GM18951 (cell line): ENCODE results near the gene MAMDC4.
"Not testable (repeated sequence)": the region's sequence is repeated elsewhere in the genome, so short reads cannot be mapped to it uniquely, and the experiment has no call there.

Experiments
- POLR2A ChIP-seq: IDR thresholded peaks from 4 replicates; pipeline ENCODE4 v1.6.1; 2011; ENCODE audit warnings: mild to moderate bottlenecking; ENCODE audit not compliant: insufficient read length, insufficient read depth; ENCODE audit errors: extremely low read depth
- in situ Hi-C: fragments of 300-500 bp; cut with MboI; formaldehyde crosslinking; loops from one replicate; pipeline ENCODE4 v1.12.0; 2022; ENCODE audit warnings: low sequenced_read_pairs, mixed read lengths, inconsistent platforms; ENCODE audit not compliant: unreplicated experiment

The MAMDC4 gene

DNA sequence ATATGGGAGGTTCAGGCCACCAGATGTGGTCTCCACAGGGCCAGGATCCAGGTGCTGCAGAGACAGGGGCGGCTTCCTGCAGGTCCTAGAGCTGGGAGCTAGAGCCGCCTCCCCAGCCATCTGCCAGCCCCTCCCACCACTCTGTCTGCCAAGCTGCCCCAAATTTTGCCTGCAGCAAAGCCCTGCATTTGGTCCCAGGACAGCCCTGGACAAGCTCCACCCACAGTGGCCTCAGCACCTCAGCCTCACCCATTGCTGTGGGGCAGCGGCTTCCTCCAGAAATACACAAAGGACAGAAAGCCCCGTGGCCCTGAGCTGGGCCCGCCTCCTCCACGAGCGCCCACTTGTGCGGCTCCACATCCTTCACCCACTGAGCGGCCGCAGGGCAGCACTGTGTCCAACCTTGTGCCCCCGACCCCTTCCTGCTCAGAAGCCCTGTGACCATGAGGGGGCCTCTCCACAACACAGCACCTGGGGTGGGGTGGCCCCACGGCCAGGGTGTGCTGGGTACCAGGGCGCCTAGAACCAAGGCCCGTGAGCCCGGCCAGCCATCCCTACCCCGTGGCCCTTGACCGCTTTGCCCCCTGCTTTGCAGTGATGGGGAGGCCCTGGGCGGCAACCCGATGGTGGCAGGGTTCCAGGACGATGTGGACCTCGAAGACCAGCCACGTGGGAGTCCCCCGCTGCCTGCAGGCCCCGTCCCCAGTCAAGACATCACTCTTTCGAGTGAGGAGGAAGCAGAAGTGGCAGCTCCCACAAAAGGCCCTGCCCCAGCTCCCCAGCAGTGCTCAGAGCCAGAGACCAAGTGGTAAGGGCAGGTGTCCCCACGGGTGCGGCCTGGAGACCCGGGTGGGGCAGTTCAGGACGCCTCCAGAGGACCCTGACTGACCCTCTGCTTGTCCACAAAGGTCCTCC lies 13.6 kb upstream of the MAMDC4 start:
- in situ Hi-C loops, result no loop called here
- TF ChIP-seq POLR2A, result no peak

DNA sequence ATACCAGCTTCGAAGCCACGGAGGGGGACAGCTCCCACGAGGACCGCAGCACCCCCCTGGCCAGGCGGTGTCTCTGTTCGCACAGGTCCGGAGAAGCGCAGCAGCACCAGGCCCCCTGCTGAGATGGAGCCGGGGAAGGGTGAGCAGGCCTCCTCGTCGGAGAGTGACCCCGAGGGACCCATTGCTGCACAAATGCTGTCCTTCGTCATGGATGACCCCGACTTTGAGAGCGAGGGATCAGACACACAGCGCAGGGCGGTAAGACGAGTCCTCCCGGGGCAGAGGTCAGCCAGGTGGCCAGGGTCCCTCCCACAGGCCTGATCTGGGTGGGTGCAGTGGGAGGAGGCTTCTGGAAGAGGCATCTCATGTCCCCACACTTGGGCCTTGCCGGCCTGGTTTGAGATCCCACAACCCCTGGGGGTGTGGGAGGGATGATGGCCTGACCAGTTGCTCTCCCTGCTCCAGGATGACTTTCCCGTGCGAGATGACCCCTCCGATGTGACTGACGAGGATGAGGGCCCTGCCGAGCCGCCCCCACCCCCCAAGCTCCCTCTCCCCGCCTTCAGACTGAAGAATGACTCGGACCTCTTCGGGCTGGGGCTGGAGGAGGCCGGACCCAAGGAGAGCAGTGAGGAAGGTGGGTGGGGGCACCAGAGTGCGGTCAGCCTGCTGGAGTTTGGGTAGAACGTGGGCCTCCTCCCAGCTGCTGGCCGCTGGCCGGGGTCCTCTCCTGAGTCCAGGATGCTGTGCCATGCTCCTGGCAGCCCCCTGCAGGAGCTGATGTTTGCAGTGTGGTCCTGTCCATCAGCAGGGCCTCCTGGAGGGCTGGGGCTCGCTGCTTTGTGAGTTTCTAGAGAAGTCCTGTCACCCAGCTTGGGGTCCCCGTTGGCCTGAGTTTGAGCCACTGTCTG lies 12.7 kb upstream of the MAMDC4 start:
- TF ChIP-seq POLR2A, result no peak
- in situ Hi-C loops, result no loop called here

DNA sequence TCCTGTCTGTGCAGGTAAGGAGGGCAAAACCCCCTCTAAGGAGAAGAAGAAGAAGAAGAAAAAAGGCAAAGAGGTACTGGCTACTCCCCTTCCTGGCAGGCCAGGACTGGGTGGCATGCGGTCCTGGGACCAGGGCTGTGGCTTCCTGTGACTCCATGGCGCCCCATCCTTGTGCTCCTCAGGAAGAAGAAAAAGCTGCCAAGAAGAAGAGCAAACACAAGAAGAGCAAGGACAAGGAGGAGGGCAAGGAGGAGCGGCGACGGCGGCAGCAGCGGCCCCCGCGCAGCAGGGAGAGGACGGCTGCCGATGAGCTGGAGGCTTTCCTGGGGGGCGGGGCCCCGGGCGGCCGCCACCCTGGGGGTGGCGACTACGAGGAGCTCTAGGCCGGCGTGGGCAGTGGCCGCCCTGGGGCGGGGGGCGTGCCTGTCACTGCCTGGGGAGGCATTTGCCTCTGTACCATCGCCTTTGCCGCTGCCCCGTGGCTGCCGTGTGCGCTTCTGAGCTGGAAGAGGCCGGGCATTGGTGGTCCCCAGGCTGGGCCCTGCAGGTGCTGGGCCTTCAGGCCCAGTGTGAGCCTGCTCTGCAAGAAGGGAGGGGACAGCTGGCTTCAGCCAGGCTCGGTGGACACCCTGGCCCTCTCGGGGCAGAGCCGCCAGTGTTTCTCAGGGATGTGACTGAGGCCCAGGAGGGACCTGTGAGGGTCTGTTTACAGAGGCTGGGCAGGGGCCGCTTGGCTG lies 11.8 kb upstream of the MAMDC4 start:
- in situ Hi-C loops, result no loop called here
- TF ChIP-seq POLR2A, result no peak

DNA sequence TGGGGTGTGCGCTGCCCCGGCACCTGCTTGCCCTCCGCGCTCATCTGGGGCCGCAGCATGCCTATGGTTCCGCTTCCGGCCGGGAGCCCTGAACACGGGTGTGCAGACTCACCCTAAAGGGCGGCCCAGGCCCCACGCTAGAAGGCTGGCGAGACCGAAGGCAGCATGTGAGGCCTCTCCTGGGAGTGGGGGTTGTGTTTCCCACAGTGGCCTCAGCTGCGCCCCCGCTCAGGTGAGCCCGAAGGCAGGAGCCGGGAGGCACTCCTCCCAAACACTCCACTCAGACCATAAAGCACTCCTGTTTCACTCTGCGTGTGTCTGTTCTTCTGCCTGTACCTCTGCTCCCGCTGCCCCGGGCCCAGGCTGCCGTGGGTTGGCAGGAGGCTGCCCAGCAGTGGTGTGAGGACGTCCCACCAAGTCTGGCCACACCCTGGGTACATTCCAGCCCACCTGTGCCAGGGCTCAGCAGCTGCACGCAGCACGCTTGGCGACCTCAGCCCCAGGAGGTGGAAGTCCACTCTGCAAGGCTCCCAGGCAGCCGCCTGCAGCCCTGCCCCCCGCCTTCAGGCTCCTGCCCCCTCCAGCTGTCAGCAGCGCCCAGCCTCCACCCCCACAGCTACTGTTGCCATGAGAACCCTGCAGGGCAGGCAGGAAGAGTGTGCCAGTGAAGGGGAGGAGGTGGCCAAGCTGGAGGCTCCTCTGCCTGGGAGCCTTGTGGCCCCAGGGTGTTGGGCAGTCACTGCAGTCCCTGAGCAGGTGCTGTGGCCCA lies 11.1 kb upstream of the MAMDC4 start:
- no peak for TF ChIP-seq POLR2A
- in situ Hi-C loops, result no loop called here

DNA sequence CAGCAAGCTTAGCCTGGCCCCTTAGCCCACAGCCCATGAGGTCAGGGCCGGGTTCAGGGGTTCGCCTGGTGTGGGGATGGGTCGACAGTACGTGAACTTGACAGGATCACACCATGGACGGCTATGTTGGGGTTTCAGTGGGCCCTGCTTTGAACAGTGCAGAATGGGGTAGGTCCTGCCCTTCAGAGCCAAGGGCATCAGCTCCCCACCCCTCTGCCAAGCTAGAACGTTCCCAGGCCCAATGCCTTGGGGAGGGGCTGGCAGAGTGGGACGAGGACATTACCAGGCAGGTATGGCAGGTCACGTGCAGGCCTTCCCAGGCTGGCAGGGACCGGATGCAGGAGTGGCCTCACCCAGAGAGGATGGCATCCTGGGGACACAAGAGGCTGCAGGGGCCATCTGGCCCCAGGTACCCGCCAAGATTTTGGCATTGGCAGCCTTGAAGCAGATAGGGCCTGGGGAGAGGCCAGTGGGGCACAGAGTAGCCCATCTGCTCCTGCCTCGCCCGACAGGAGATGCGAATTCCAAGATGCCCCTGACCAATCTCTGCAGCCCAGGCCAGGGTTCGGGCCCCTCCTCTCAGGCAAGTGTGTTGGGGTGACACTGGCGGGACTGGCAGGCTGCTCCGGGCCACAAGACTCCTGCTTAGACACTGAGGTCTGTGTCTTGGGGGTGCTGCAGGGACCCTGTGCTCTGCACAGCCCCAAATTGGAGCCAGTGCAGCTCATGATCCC lies 10.3 kb upstream of the MAMDC4 start:
- in situ Hi-C loops, result not testable (repeated sequence)

DNA sequence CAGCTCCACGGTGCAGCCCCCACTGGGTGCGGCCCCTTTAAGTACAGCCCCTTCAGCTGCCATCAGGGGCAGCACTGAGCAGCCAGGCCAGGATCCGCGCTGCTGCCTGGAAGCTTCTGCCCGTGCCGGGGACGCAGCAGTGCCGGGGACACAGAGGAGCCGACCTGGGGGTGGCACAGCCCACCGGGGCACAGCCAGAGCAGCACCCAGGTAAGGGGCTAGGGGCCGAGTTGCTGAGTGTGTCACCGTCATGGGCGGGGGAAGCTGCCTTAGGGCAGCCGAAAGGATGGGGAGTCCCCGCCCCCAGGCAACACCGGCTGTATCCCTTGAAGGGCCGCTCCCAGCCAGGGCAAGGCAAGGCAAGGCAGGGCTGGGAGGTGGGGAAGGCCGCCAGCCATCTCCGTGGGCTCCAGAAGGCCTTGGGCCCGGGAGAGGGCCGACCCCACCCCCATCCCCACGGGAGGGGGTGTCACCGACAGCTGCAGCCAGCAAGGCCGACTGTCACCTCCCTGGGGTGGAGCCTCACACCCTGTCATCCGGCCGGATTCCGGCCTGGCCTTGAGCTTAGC lies 9.7 kb upstream of the MAMDC4 start, which contains the start of gene AJM1:
Gene AJM1, plus strand, starts transcription at position 99 of the 569 bp plus-strand sequence. CDS start 1,937 bp downstream, outside the sequence.
- TF ChIP-seq POLR2A, result peak; percentile 30
- in situ Hi-C loops, result not testable (repeated sequence)

DNA sequence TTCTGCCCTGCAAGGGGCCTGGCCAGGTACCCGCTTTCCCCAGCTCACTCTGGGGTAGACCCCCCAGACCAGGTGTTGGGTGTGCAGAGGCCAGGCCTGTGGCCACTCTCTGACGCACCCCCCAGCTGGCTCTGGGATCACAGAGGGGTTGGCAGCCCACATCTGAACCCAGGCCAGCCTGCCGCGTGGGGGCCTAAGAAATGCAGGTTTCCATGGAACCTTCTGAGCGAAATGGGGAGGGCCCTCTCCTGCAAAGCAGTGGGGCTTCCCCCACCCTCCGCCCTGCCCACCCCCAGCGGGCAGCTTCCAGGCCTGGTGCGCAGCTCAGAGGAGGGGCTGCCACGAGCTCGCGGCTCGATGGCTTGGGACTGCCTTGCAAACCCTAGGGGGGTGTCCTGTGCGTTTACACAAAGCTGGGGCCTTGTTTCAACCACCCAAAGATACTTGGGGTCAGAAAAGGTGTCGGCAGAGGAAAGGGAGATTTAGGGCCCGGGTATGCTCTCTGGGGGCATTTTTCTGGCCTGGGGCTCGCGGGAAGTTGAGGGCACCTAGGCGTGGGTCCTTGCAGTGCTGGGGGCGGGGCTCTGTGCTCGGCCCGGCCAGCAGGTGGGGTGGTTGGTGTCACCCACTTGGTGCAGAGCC lies 8.9 kb upstream of the MAMDC4 start:
- in situ Hi-C loops, result not testable (repeated sequence)

DNA sequence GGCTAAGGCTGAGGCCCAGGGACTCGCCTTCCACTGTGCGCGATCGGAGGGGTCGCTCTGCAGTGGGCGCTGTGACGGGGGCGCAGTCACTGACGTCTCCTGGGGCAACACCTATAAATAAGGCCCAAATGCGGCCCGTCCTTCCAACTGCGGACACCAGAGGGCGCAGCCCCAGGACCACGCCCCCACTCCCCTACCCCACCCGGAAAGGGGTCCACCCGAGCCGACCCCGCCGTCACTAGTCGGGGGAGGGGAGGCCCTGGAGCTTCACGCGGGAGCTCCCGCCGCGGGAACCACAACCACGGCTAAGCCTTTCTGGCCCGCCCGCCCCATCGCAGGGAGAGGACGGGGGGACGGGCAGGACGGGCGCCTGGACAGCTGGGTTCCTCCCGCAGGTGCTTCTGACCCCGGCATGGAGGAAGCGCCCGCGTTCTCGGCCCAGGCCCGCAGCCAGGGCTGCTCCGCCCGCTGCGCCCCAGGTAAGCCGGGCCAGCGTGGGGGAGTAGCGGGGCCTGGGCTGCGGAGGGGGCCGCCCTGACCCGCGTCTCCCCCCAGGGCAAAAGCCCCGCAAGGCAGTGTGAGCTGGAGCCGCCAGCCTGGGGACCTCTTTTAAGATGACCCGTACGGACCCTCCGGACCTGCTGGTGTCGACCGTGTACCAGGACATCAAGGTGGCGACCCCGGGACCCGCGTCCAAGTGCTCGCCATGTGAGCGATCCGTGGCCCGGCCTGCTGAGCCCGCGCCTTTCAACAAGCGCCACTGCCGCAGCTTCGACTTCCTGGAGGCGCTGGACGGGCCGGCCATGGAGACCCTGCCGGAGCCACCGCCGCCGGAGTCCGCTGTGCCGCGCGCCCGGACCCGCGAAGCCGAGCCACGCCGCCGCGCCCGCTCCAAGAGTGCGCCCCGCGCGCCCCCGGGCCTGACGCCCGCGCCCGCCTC lies 8.1 kb upstream of the MAMDC4 start:
- in situ Hi-C loops, result not testable (repeated sequence)

DNA sequence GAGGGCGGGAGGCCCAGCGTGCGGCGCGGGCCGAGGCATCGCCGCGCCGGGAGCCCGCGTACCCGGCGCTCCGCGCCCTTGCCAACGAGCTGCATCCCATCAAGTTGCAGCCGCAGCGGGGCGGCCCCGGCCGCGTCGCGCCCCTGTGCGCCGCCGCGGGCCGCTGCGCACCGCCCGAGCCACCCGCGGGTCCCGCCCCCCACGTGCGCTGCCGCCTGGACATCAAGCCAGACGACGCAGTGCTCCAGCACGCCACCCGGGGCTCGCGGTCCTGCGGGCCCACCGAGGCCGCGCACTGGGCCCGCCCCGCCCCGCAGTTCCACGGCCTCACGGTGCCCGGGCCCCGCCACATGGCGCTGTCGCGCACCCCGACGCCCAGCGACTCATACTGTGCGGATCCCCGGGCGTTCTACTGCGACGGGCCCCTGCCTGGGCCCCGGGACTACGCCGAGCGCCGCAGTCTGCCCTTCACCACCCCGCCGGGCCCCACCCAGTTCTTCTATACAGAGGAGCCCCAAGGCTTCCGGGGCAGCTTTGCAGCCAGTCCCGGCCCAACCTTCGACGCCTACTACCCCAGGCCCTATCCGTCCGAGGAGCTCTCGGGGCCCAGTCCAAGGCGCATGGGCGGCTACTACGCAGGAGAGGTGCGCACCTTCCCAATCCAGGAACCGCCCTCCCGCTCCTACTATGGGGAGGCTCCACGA lies 7.2 kb upstream of the MAMDC4 start:
- in situ Hi-C loops, result no loop called here
- no peak for TF ChIP-seq POLR2A

DNA sequence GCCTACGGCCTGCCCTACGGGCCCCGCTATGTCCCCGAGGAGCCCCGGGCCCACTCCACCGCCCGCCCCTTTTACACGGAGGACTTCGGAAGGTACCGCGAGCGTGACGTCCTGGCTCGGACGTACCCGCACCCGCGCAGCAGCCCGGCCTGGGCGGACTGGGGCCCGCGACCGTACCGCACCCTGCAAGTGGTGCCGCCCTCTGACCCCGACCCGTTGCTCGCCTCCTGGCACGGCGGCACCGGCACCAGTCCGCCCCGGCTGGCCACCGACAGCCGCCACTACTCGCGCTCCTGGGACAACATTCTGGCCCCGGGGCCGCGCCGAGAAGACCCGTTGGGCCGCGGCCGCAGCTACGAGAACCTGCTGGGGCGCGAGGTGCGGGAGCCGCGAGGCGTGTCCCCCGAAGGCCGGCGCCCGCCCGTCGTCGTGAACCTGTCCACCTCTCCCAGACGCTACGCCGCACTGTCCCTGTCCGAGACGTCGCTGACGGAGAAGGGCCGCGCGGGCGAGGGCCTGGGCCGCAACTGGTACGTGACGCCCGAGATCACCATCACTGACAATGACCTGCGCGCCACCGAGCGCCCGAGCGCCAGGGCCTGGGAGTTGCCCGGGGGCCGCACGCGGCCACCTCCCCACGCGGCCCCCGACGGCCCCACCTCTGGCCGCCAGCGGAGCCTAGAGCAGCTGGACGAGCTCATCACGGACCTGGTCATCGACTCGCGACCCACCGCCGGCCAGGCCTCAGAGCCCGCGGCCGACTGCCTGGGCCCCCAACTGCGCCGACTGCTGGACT lies 6.5 kb upstream of the MAMDC4 start:
- in situ Hi-C loops, result no loop called here
- TF ChIP-seq POLR2A, result no peak
